ENCODE measurements around the gene NPY4R.
"Not testable (repeated sequence)": the region's sequence is repeated elsewhere in the genome, so short reads cannot be mapped to it uniquely, and the experiment has no call there.

NPY4R gene, protein sequence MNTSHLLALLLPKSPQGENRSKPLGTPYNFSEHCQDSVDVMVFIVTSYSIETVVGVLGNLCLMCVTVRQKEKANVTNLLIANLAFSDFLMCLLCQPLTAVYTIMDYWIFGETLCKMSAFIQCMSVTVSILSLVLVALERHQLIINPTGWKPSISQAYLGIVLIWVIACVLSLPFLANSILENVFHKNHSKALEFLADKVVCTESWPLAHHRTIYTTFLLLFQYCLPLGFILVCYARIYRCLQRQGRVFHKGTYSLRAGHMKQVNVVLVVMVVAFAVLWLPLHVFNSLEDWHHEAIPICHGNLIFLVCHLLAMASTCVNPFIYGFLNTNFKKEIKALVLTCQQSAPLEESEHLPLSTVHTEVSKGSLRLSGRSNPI

GRCh38 chr10:46465765-46466164 lies at the start of gene NPY4R:
Gene NPY4R (minus strand): TSS chr10:46465958. CDS start chr10:46462635, 3,323 bp downstream.
- DNase-seq = not testable (repeated sequence)

GRCh38 chr10:46515366-46515765 lies 49.6 kb upstream of the NPY4R start:
- DNase-seq = no peak

DNA sequence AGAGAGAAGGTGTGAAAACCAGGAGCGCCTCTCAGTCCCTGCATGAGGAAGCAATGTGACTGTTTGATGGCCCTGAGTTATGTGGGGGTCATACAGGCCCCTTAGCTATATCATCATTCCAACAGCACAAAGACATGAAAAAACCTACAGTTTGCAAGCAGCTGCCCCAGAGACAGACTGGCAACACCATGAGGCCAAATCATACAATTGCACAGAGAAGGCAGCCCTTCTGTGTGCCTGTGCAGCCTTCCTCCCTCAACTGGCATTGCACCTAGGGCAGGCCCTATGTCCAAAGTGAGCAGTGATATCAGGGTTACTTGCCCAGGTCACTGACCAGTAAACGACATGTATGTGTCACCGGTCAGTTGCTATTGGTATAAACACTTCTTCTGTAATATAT lies 49.1 kb upstream of the NPY4R start:
- no peak for DNase-seq

DNA sequence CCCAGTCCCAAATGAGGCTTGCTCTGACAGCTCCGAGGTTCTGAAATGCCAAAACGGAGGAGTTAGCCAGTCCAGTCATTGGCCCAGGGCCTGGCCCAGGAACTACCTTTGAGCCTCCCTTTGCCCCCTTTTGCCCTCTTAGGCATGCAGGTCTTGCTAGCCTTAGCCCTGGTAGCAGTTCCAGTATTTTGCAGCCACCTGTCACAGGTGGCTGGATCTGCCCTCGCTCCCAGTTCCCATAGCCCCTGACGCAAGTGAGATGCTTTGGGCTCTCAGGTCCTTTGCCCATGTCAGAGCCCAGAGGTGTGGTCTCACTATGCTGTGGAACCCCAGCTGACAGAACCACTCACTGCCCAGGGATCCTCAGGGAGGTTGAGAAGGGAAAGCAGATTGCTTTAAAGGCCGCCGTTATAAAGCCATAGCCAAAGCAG lies 48.7 kb upstream of the NPY4R start:
- DNase-seq = no peak

- DNase-seq = not testable (repeated sequence)
These were observed 47.6 kb upstream of the NPY4R start for GRCh38 chr10:46513333-46513732.

GRCh38 chr10:46512725-46513124 lies 47.0 kb upstream of the NPY4R start:
- DNase-seq = not testable (repeated sequence)

DNA sequence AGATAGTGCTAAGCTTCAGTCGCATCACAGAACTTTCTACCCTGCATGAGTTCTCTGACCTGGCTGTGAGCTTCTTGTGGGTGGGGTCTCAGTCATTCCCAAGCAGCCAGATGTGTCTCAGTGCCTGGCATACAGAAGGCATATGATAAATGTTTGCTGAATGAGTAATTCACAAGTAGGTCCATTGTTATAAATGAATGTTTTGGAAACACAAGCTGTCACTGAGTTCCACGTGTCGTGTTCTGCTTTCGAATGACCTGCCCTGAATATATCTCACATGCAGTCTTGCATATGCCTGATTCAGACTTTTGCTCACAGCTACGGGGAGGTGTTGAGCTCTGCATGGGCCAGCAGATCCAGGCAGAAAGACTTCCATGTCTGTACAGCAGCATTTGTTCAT lies 46.2 kb upstream of the NPY4R start:
- not testable (repeated sequence) for DNase-seq

DNA sequence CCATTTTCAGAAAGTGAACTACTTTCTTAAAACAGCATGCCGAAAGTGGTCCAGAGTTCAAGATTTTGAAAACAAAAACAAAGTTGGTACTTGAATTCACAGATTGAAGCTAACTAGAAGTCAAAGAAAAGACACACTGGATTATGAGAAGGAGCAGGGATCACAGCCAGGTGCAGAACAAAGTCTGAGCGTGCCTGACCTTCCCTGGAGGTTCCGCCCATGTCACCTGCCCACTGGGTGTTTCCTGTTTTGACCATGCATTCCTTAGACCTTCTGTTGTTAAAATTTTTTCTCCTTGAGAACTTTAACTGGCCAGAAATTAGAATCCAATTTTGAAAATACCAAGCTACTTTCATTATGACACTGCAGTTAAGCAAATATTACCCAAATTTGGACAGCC lies 34.2 kb upstream of the NPY4R start:
- not testable (repeated sequence) for DNase-seq

DNA sequence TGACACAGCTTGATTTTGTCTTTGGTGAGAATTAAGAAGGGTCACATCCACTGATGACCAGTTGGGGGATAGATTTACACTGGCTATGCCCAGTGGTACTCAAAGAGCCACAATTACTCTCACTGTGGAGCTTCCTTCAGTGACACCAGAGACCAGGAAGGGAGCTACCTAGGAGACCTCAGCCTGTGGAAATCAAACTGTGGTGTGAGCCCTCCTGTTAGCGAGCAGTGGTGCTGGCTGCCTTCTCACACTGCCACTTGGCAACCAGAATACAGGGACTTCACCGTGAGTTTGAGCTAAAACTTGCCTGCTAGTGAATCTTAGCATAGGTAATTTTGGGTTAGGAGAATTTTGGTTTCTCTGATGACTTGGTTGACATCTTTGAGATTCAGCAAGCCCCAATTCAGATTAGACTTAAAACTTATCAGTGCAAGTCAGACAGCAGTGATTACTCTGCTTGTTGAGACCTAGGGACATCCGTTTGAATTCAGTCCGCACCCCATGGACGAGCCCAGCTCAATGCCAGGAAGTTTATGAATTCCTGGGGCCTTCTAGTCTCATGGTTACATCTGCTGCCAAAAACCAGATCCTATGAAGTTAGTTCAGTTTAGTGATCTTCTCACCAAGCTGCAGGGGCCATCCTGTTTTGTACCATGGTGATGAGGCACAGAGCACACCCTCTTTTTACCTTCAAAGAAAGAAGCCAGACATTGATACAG lies 33.4 kb upstream of the NPY4R start:
- DNase-seq = not testable (repeated sequence)

GRCh38 chr10:46497878-46498277 lies 32.1 kb upstream of the NPY4R start:
- DNase-seq = not testable (repeated sequence)

- DNase-seq = not testable (repeated sequence)
These were observed 31.6 kb upstream of the NPY4R start for GRCh38 chr10:46497401-46497800.

DNA sequence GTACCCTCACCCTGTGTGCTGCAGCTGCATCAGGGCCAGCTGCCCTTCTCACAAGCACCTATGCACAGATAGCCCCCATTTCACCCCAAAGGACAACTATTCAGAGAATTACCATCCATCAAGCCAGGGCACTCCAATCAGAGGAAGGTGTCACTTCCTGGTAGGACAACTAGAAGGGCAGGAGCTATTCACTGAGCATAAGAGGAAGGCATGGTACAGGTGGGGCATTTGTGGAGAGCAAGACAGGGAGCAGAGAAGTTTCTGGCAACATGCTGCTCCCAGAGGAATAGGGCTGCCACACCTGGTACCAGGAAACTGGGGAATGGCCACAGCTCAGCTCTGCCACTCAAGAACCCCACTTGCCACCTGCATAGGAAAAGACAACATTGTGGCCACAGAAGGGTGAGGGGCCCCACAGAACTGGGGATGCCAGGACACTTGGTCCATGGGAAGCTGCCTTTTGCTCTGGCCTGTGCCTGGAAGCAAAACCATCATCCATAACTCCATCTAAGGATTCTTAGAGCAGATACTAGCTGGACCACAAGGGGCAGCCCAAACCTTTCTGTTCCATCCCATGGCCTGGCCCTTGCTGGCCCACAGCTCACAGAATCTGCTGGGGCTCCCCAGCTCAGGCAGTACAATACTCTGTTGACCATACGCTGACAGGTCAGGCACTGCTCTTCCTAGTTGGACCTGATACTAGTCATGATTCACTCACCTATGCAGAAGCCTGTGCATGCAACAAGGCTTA lies 25.8 kb upstream of the NPY4R start:
- DNase-seq = not testable (repeated sequence)

- not testable (repeated sequence) for DNase-seq
These were observed 24.5 kb upstream of the NPY4R start for GRCh38 chr10:46490285-46490684.

DNA sequence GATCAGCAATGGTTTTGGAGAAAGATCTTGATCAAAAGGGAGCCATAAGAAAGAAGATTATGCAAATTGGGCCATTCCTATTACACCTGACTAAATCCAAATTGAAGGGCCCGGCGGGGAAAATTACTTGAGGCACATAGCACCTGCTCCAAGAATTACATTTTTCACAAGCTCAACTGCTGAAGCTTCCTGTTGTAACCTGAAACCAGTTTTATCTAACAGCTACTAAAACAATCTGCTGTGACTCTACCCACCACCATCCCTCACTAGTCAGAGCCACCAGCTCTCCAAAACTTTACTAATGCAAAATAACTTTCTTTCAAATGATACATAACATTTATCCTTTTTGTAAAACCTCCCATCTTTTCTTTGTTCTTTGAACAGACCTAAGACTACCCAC lies 20.7 kb upstream of the NPY4R start:
- DNase-seq = not testable (repeated sequence)

GRCh38 chr10:46474746-46475320 lies 9.1 kb upstream of the NPY4R start:
- not testable (repeated sequence) for DNase-seq

GRCh38 chr10:46473758-46474157 lies 8.0 kb upstream of the NPY4R start:
- not testable (repeated sequence) for DNase-seq

GRCh38 chr10:46470134-46470533 lies 4.4 kb upstream of the NPY4R start:
- not testable (repeated sequence) for DNase-seq

DNA sequence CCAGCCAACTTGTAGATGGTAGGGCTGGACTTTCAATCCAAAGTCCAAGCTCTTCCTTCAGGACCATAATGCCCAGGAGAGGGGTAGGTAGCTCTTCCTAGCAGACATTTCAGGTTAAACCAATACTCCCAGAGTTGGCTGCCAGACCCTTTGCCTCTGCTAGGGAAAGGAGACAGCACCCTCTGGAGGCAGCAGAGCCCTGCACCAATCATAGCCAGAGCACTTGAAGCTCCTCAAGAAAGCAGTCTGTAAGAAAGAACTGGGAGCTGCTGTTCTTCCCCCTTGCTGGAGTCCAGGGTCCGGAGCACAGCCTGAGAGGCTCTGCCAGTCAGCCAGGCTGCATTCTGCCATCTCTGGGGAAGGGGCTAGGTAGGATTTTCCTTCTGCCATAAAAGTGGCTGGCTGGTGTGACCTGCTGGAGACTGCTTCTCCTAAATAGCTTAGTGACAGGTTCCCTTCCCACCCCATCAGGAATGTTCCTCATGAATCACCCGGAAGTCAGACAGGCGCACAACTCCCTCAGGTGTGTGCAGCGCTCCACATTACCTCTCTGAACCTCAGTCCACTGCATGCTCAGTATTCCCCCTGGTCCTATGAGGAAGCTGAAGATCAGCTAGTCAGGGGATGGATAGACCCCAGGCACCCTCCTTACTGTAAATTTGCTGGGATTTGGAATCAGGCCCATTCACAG lies 2.5 kb upstream of the NPY4R start:
- not testable (repeated sequence) for DNase-seq

- DNase-seq = not testable (repeated sequence)
These were observed 2.1 kb downstream of the NPY4R start for GRCh38 chr10:46463608-46464007.

DNA sequence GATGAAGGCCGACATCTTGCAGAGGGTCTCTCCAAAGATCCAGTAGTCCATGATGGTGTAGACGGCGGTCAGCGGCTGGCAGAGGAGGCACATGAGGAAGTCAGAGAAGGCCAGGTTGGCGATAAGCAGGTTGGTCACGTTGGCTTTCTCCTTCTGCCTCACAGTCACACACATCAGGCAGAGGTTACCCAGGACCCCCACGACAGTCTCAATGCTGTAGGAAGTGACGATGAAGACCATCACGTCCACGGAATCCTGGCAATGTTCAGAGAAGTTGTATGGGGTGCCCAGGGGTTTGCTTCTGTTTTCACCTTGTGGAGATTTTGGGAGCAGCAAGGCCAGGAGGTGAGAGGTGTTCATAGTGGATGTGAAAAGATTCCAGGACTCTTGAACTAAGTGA lies 3.5 kb downstream of the NPY4R start:
- not testable (repeated sequence) for DNase-seq

DNA sequence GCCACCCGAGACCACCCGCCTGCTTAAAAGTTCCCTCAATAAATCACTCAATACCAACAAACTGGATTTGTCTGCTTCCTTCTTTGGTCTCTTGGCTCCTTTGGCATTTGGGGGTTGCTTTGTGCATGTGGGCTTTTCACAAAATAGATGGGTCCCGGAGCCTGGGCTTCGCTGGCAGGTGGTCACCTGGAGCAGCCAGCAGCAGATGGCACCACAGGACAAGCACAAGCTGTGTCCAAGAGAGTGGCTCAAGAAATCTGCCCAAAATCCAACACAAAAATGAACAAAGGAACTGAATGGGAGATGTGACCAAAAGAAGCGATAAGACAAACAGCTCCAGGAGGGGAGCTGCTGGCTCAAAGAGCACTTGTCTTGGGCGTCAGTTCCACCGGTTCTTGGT lies 6.2 kb downstream of the NPY4R start:
- DNase-seq = not testable (repeated sequence)

GRCh38 chr10:46457071-46457470 lies 8.7 kb downstream of the NPY4R start:
- DNase-seq = not testable (repeated sequence)

Measured in midbrain (tissue), 1 donor.